Measurements from ENCODE around the gene ZFP1.

ZFP1 gene

DNA sequence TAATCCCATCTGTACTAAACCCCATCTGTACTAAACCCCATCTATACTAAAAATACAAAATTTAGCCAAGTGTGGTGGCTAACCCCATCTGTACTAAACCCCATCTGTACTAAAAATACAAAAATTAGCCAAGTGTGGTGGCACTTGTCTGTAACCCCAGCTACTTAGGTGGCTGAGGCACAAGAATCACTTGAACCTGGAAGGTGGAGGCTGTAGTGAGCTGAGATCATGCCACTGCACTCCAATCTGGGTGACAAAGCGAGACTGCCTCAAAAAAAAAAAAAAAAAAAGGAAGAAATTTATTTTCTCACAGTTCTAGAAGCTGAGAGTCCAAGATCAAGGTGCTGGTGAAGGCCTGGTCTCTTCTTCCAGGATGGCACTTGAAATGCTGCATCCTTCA lies 12.1 kb downstream of the ZFP1 start:
- no peak for DNase-seq (ENCODE audit: low spot score)

DNA sequence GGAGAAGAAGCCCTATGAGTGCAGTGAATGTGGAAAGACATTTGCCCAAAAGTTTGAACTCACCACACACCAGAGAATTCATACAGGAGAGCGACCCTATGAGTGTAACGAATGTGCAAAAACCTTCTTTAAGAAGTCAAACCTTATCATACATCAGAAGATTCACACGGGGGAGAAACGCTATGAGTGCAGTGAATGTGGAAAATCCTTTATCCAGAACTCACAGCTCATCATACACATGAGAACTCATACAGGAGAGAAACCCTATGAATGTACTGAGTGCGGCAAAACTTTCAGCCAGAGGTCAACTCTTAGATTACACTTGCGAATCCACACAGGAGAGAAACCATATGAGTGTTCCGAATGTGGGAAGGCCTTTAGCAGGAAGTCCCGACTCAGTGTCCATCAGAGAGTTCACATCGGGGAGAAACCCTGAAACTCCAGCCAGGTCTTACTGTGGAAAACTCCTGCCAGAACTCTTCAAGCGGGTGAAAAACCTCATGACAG lies 21.6 kb downstream of the ZFP1 start:
- DNase-seq (ENCODE audit: low spot score) = no peak

DNA sequence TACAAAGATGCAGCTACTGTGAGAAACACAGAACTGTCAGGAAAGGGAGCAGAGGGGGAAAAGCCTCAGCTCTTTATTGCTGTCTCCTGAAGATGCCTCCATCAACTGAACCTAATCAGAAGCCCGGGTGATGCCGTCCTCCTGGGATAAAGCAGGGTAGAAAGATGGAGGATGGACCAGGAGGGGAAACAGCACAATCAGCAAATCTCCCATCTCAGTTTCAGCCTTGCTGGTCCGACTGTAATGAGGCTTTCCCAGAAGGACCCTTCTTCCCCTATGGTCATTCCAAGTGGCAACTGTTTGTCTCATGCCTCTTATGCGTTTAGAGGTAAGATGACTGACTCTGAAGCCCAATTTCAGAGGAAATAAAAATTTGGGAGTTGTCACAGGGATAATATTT lies 24.3 kb downstream of the ZFP1 start:
- DNase-seq (ENCODE audit: low spot score) = no peak

DNA sequence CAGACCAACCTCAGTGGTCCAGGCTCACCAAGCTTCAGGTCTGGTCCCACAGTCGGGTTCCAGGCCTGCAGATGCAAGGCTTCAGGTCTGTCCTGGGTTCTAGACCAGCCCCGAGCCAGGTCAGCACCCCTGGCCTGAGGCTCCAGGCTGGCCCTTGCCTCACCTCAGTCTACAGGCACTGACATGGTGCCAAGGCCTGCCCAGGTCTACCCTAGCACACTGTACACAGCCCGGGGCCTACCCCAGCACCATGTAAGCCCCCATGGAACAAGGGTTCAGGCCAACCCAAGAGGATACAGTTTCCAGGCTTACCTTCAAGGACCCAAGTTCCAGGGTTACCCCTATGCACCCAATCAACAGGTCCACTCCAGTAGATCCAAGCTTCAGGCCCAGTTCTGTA lies 26.8 kb downstream of the ZFP1 start:
- DNase-seq (ENCODE audit: low spot score) = no peak

DNA sequence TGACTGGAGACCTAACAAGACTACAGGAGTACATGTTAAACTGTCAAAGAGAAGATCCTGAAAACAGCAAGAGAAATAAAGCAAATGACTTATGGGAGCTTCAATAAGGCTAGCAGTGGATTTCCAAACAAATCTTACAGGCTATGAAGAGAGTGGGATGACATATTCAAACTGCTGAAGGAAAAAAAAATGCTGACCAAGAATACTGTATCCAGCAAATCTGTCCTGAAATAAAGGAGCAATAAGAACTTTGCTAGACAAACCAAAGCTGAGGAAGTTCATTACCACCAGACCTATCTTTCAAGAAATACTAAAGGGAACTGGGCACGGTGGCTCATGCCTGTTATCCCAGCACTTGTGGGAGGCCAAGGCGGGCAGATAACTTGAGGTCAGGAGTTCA lies 28.6 kb downstream of the ZFP1 start:
- no peak for DNase-seq (ENCODE audit: low spot score)

DNA sequence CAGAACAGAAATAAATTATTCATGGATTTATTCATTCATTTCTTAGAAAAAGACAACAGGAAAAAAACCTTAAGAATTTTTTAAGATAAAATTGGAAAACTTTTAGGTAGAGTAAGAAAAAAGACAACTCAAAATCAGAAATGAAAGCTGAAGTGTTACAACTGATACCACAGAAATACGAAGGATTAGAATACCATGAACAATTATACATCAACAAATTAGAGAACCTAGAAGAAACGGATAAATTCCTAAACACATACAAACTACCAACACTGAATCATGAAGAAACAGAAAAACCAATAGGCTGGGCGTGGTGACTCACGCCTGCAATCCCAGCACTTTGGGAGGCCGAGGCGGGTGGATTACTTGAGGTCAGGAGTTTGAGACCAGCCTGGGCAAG lies 30.9 kb downstream of the ZFP1 start:
- DNase-seq (ENCODE audit: low spot score) = no peak

DNA sequence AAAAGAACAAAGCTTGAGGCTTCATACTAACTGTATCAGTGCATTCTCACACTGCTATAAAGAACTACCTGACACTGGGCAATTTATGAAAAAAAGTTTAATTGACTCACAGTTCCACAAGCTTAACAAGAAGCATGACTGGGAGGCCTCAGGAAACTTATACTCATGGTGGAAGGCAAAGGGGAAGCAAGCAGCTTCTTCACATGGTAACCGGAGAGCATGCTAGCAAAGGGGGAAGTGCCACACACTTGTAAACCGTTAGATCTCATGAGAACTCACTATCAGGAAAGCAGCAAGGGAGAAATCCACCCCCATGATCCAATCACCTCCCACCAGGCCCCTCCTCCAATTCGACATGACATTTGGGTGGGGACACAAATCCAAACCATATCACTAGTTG lies 33.3 kb downstream of the ZFP1 start:
- DNase-seq (ENCODE audit: low spot score) = no peak

DNA sequence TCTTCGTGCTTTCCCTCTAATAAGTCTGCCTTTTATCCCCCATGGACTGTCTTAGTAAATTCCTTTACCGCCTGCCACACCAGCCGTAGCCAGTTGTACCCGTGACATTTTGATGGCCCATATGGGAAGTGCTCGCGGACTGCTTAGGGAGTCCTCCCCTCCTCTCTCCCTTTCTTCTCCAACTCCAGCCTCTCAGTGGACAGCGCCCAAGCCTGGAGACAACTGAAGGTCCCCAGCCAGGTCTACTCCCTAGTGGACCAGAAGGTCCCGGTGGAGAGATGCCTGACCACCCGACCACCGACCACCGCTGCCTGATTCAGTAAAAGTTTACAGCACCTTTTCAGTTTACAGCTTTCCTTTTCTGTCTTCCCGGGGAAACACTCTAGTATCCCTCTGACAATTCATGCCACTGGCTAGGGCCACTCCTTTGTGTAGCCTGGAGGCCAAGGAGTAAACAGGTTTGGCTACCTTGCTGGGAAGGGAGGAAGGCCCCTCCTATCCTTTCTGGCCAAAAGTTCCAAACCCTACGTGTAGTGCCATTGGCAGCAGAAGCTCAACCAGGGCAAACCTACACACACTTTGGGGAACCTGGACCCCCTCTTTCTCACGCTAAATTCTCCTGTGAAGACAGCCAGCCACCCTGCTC lies 40.6 kb downstream of the ZFP1 start:
- DNase-seq (ENCODE audit: low spot score) = no peak

DNA sequence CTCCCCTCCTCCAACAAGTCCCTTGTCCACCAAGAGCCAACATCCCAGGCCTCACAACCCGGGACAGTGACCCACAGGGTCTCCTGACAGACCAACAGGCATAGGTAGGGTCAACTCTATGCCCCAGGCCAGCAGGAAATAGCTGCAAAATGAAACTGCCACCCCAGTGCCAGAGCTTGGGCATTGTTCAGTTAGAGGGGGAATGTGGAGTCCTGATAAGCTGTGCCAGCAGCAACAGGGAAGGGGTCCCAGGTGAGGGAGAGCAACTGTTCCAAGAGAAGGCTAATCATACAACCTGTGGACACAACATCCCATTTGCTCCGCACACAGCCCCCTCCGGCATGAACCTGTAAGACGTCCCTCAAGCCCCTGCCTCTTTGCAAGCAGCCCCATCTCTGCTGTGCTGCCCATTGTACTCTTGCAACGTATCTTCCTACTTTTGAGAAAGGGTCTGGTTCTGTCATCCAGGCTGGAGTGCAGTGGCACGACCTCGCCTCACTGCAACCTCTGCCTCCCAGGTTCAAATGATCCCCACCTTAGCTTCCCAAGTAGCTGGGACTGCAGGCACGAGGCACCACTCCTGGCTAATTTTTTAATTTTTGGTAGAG lies 41.4 kb downstream of the ZFP1 start:
- no peak for DNase-seq (ENCODE audit: low spot score)

DNA sequence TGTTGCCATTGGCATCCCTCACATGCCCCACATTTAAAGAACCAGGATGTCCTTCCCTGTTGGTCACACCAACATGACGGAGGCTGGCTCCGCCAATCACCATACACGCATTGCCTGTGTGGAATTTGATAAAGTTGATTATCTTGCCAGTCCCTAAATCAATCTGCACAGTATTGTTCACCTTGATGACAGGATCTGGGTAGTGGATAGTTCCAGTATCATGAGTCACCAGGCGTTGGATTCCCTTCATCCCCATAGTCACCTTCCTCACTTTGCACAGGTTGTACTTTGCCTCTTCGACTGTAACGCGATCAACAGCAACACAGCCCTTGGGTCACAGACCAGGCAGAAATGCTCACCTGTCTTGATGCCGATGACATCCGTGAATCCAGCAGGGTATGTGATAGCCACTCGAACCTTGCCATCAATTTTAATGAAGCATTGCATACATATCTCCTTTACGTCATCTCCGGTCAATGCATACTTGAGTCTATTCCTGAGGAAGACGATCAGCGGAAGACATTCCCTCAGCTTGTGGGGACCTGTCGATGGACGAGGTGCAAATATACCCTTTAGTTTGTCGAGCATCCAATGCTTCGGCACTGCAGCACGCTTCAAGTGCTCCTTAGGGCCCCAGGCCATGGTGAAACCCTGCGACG lies 44.4 kb downstream of the ZFP1 start:
- no peak for DNase-seq (ENCODE audit: low spot score)

DNA sequence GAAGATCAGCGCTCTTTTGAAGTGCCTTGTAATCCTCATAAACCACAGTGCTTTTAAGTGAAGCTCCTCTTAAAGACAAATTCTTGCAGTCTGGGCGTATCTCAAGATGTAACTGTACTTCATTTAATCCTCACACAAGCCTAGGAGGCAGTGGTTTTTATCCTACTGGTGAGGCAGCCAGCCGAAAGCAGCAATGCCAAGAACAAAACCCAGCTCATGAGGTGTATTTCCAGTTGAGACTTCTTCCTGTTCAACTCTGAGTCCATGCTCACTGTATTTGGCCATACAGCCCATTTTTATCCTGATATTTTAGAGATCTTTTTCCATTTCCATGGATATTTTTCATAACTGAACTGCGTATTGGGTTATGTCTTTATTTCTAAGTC lies 44.9 kb downstream of the ZFP1 start:
- DNase-seq (ENCODE audit: low spot score) = no peak

DNA sequence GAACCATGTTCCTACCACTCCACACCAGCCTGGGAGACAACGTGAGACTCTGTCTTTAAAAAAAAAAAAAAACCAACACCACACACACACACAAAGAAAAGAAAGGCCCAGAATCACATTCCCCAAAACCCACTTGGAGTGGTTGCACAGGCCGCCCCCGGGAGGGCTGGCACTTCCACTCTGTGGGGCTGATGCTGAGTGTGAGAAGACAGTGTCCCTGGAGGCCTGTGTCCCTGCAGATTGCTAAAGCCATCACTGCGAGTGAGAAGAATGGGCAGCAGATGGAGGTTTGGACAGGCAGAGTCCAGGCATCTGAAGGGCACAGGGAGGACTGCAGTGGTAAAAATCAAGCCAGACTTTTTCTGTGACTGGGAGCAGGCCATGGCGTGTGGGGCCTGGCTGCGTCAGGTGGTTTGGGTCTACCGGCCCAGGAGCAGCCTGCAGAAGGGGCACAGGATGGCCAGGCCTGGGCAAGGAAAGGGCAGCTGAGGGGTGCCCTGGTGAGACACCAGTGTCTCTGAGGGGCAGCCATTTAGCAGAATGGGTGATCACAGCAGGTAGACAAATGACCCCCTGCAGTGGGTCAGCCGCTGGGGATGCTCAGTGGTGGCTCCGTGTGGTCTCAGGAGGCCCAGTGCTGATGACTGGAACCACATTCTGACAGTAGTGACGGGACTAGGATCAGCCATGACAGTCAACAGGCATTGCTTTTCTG lies 45.6 kb downstream of the ZFP1 start:
- DNase-seq (ENCODE audit: low spot score) = no peak

DNA sequence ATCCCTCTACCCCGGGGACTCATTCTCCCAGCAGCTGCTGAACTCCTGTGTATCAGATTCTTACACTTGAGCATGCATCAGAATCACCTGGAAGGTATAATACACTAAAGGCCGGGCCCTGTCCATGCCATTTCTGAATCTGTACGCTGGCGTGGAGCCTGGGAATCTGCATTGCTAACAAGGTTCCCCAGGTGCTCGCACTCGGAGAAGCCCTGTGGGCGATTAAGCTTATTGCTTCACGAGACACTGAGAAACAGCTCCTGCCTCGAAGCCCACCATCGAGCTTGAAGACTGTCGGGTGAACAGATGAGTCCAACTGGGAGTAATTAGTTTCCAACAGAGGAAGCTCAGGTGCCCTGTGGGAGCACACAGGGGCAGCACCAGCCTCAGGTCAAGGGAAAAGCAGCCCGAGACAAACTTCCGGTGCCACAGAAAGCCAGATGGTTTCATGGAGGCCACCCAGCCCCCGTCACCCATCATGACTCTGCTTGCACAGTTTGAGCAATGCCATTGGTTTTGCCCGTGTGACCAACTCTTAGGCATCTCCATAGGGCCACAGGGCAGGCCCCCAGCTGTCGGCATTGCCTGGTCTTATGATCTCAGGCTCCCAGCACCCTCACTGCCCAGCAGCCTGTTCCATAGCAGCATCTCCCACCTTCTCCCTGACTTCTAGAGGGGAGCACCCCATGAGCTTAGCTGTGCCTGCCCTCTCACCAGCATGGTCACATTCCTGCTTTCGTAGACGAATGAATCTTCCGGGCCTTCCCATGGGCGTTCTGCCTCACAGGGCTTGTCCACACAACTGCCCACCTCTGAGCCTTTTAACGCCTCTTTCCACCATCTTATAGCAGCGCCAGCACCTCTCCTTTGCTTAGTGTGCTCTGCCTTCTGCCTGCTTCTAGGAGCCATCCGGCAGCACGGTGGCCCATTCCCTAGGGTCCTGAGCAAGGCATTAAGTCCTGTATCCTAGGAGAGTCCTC lies 47.8 kb downstream of the ZFP1 start:
- no peak for DNase-seq (ENCODE audit: low spot score)

DNA sequence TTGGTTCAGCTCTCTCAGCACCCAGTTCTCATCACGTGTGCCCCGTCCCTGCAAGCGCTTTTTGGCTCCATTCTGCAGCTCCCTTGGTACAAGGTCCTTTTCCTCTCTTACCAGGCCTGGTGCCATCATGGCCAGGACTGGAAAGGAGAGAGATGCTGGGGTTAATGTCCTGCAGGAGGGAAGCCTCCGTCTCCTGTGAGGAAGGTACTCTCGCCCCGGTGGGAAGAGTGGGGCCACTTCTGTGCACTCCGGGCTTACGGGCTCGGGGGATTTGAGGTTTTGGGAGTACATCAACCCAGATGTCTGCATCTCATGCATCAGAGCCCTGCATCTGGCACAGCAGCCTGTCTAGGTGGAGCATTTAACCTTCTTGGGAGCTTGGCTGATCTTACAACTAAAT lies 48.5 kb downstream of the ZFP1 start:
- no peak for DNase-seq (ENCODE audit: low spot score)

DNA sequence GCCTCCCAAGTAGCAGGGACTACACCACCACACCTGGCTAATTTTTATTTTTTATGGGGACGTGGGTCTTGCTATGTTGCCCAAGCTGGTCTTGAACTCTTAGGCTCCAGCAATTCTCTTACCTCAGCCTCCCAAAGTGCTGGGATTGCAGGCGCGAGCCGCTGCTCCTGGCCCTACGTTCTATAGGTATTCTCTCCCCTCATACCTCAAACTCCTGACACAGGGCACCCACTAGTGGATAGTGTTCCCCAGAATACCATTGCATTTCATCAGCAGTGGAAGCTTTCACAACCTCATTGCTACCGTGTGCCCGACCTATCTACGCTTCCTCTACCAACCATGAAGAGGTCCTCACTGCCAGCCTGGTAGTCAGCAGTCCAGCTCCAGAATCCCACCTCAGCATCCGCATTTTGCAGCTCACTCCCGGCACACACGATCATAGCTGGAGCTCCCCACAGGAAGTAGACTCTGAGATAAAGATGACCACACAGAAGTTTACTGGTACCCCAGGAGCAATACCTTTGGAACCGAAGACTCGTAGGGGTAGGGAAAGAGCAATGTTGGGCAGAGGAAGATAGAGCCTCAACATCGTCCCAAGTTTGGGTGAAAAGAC lies 49.3 kb downstream of the ZFP1 start:
- no peak for DNase-seq (ENCODE audit: low spot score)

DNA sequence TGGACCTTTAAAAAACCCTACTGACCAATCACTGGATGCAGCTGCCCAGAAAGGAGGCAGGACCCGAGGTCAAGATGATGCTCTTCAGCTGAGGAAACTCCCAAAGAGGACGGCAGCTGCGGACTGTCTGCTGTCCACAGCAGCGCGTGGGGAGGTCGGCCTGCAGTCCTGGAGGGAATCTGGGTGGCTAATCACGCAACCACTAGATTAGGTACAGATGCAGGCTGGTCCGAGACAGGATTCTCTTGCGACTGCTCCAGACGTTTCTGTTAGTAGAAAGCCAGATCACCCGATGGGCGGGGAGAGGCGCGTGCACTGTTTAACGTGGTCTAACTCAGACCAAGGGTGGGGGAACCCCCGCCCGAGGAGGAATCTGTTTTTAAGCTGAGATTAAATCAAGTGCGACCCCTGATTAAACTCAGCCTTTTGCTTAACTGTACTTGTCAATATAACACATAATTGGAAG lies 49.8 kb downstream of the ZFP1 start:
- no peak for DNase-seq (ENCODE audit: low spot score)

DNA sequence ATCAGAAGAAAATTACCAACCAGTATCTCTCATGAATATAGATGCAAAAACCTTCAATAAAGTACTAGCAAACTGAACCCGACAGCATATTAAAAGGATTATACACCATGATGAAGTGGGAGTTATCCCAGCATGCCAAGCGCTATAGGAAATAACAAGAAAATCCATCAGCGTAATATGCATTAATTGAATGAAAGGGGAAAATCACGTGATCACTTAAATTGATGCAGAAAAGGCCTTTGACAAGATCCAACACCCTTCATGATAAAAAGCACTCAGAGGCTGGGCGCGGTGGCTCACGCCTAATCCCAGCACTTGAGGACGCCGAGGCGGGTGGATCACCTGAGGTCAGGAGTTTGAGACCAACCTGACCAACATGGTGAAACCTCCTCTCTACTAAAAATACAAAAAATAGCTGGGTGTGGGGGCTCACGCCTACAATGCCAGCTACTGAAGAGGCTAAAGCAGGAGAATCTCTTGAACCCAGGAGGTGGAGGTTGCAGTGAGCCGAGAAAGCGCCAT lies 53.8 kb downstream of the ZFP1 start:
- no peak for DNase-seq (ENCODE audit: low spot score)

DNA sequence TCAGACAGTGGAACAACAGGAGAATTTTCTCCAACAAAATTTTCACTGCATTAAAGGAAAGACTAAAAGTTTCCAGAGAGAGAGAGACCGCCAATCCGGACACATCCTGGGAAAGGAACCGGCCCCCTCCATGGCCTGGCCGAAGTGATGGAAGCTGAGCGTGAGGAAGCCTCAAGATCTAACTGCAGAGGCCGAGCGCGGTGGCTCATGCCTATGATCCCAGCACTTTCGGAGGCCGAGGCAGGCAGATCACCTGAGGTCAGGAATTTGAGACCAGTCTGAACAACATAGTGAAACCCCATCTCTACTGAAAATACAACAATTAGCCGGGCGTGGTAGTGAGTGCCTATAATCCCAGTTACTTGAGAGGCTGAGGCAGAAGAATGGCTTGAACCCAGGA lies 54.8 kb downstream of the ZFP1 start:
- DNase-seq (ENCODE audit: low spot score) = no peak

DNA sequence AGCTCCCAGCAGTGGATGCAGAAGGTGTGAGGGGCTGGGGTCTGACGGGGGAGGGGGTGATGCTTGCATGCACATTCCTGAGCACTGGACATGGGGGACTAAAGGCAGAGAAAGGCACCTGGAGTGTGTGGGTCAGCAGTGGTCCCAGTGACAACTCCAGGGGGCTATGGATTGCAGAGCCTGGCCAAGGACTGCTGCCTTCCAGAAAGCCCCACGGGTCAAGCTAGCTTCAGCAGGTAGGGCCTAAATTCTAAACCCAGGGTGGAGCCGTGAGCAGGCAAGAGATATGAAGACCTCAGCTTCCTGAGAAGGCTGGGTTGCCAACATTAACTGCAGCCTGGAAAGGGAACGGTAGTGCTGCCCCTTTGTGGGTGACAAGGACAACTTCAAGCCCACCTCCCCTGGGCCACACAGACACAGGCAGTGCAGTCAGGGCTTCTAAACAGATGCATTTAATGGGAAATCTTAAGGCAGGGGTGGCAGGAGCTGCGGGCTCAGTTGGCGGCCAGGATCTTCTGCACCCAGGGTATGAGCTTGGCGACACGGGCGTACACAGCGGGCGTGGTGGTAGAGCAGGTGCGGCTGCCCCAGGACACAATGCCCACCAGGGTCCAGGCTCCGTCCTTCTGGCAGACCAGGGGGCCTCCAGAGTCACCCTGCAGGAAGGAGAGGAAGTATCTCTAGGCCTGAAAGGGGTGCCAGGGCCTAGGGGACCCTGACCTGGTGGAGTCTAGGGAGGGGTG lies 55.5 kb downstream of the ZFP1 start:
- DNase-seq (ENCODE audit: low spot score) = no peak

DNA sequence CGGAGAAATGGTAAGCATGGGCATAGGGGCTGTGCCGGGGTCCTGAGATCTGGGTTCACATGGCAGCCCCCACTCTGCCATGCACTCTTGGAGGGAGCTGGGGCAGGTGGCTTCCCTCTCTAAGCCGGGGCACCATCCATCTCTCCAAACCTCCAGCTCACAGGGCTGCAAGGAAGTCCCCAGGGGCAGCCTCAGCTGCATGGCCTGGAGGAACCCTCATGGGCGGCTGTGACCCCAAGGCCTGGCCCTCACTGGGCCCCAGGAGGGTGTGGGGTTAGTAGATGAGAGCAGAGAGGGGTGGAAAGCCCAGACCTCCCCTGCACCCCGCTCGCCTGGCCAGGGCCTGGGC lies 56.1 kb downstream of the ZFP1 start:
- DNase-seq (ENCODE audit: low spot score) = no peak

Measured in HuH-7.5 (cell line).